ENCODE data around the gene ROR1. TPM values are rescaled to one million over a fixed set of nuclear protein-coding genes. Genes with fewer than 3 reads are reported as not detected.

ROR1 gene
- total and polyA plus RNA-seq, 9 of the 15 experiments (the other 6 are each of a cell fraction or from before 2014, with no cell fraction given): 0.02 TPM; not detected in 8

GRCh38 chr1:64175639-64176038 is 401.8 kb downstream of the ROR1 start (continued):
- TF ChIP-seq ZSCAN32 (CRISPR knock-in tag; IDR thresholded peaks at IDR 0.05) (no peak), CREB3 (tag; conservative IDR thresholded peaks at IDR 0.05; ENCODE audit: low read depth) (no peak), BACH1 (tag; IDR thresholded peaks at IDR 0.05) (no peak)

DNA sequence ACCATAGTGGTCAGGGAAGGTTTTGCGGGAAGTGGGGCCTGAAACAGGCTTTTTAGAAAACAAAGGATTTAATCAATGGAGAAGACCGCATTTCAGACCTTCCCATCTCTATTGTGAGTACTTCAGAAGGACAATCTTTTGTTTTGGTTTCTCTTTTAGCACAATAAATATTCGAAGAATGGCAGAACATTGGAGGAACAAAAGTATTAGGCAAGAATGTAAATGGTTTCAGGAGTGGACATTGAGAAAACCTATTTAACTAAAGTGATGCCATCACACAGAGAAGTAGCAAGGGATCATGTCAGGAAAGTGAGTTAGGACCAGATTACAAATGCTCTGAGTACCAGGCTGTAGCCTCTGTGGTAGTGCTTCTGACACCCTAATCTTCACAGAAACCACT is 402.8 kb downstream of the ROR1 start:
- no peak for FAIRE-seq
- Histone ChIP-seq H3K4me3 (no peak overlapping the region), H3K27ac (ENCODE audit: extremely low read depth, low read depth, low read length) (no peak overlapping the region), H3K4me2 (ENCODE audit: insufficient read depth, low read length) (no peak overlapping the region), H3K9me3 (replicated peaks; ENCODE audit: control insufficient read depth, insufficient read depth, low read depth, low read length) (no peaks in the 10 kb centered on the region), H3K79me2 (ENCODE audit: control insufficient read depth, insufficient read depth, low read length) (no peaks in the 10 kb centered on the region), H3K36me3 (ENCODE audit: control insufficient read depth, insufficient read depth, low read length) (no peaks in the 10 kb centered on the region), H3K9me1 (ENCODE audit: control insufficient read depth, insufficient read depth, low read length) (no peaks in the 10 kb centered on the region), H4K20me1 (replicated peaks; ENCODE audit: control insufficient read depth, insufficient read depth, low read length) (no peaks in the 10 kb centered on the region), H3K9ac (ENCODE audit: insufficient read depth in 1 of 2, low read depth in 2 of 2, low read length in 2 of 2) (no peak overlapping the region), H3K4me1 (replicated peaks in 1 of 2; ENCODE audit: control insufficient read depth in 2 of 2, insufficient read depth in 2 of 2, low read length in 2 of 2) (no peaks in the 10 kb centered on the region), H2AFZ (ENCODE audit: low read depth, low read length) (no peak overlapping the region), H3K27me3 (ENCODE audit: control insufficient read depth in 2 of 2, insufficient read depth in 2 of 2, low read length in 2 of 2) (peaks cover 0 to 4% of the 10 kb centered on the region in 2 experiments; a peak in 1 of 5 replicates)
- ChIA-PET CTCF (ENCODE audit: low intra/inter-chr PET ratio) (no interaction called here), POLR2A (interaction anchor here (0.6 kb wide), 1 partner anchor 152 kb away, joined by 3 read pairs; no protein-coding TSS in a partner anchor)
- intact Hi-C loops (cut with micrococcal nuclease): no loop called here
- ATAC-seq: no peak
- no TSS peak for BruUV-seq (replicated peaks)
- 0% methylated on average over 3 of the region's 3 CpGs for WGBS (ENCODE audit: insufficient coverage, low coverage, missing lambda C conversion rate)
- DNase-seq (ENCODE audit: extremely low read depth in 1 of 4, low spot score in 3 of 4): no peak
- in situ Hi-C loops (cut with MboI): no loop called here
- TF ChIP-seq ZFP1 (CRISPR knock-in tag; IDR thresholded peaks at IDR 0.05) (no peak), TAF1 (IDR thresholded peaks at IDR 0.05; ENCODE audit: control insufficient read depth, extremely low read depth, insufficient read depth, low read length, severe bottlenecking) (no peak), FOXO4 (CRISPR knock-in tag; IDR thresholded peaks at IDR 0.05) (no peak), ZNF140 (CRISPR knock-in tag; IDR thresholded peaks at IDR 0.05) (no peak), ZNF354B (CRISPR knock-in tag; IDR thresholded peaks at IDR 0.05) (no peak), NR0B1 (IDR thresholded peaks at IDR 0.05; ENCODE audit: partially characterized antibody) (no peak), KHSRP (IDR thresholded peaks at IDR 0.05) (no peak)
- TF ChIP-seq, protein P1, sequence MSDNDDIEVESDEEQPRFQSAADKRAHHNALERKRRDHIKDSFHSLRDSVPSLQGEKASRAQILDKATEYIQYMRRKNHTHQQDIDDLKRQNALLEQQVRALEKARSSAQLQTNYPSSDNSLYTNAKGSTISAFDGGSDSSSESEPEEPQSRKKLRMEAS (CRISPR knock-in tag; IDR thresholded peaks at IDR 0.05): no peak
- TF ChIP-seq, protein P2, sequence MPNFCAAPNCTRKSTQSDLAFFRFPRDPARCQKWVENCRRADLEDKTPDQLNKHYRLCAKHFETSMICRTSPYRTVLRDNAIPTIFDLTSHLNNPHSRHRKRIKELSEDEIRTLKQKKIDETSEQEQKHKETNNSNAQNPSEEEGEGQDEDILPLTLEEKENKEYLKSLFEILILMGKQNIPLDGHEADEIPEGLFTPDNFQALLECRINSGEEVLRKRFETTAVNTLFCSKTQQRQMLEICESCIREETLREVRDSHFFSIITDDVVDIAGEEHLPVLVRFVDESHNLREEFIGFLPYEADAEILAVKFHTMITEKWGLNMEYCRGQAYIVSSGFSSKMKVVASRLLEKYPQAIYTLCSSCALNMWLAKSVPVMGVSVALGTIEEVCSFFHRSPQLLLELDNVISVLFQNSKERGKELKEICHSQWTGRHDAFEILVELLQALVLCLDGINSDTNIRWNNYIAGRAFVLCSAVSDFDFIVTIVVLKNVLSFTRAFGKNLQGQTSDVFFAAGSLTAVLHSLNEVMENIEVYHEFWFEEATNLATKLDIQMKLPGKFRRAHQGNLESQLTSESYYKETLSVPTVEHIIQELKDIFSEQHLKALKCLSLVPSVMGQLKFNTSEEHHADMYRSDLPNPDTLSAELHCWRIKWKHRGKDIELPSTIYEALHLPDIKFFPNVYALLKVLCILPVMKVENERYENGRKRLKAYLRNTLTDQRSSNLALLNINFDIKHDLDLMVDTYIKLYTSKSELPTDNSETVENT (CRISPR knock-in tag; IDR thresholded peaks at IDR 0.05): no peak
